ENCODE results near the gene IFNL1. TPM values are rescaled to one million over a fixed set of nuclear protein-coding genes. Genes with fewer than 3 reads are reported as not detected.

The IFNL1 gene
- total RNA-seq, 1 donor from 2014 or later: not detected

DNA sequence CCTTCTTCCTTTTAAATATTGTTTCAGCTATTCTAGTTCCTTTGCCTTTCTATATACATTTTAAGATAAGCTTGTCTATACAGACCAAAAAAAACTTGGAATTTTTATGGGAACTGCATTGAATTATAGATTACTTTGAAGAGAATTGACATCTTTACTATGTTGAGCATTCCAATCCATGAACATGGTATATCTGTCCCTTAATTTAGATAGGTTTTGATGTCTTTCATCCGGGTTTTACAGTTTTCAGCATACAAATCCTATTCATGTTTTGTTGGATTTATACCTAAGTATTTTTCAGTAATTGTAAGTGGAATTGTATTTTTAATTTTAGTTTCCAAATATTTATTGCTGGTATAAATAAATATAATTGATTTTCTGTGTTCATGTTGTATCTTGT lies 12.2 kb upstream of the IFNL1 start:
- Histone ChIP-seq H3K27me3 (ENCODE audit: control insufficient read depth, insufficient read depth, low read length) (no peaks in the 10 kb centered on the region), H3K4me3 (ENCODE audit: low read depth, low read length) (no peak overlapping the region), H3K36me3 (ENCODE audit: control insufficient read depth, insufficient read depth, low read length) (no peaks in the 10 kb centered on the region)
- TF ChIP-seq, protein P1, sequence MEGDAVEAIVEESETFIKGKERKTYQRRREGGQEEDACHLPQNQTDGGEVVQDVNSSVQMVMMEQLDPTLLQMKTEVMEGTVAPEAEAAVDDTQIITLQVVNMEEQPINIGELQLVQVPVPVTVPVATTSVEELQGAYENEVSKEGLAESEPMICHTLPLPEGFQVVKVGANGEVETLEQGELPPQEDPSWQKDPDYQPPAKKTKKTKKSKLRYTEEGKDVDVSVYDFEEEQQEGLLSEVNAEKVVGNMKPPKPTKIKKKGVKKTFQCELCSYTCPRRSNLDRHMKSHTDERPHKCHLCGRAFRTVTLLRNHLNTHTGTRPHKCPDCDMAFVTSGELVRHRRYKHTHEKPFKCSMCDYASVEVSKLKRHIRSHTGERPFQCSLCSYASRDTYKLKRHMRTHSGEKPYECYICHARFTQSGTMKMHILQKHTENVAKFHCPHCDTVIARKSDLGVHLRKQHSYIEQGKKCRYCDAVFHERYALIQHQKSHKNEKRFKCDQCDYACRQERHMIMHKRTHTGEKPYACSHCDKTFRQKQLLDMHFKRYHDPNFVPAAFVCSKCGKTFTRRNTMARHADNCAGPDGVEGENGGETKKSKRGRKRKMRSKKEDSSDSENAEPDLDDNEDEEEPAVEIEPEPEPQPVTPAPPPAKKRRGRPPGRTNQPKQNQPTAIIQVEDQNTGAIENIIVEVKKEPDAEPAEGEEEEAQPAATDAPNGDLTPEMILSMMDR (IDR thresholded peaks at IDR 0.05; ENCODE audit: insufficient read depth, low read length, poor library complexity, severe bottlenecking): no peak
- no peak for DNase-seq (ENCODE audit: low read depth)

DNA sequence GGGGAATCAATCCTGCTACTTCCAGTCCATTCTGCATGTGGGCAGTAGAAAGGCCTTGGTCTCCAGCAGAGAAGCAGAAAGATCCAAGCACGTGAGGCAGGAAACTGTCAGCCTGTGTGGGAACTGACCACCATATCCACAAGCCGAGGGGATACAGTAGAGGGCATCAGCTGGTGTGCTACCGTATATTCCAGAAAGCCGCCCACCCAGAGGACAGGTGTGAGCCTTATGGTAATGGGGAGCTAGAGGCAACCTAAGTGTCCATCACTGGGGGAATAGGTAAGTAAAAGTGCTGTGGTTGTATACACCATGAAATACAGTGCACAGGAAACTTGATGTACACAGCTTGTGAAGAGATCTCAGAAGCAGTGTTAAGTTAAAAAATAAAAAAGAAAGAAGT lies 2.8 kb upstream of the IFNL1 start:
- TF ChIP-seq, protein P1 (IDR thresholded peaks at IDR 0.05; ENCODE audit: insufficient read depth, low read length, poor library complexity, severe bottlenecking): no peak
- H3K27me3 ChIP-seq (ENCODE audit: control insufficient read depth, insufficient read depth, low read length): peaks cover 14% of the 10 kb centered on the region
- DNase-seq (ENCODE audit: low read depth): no peak
- H3K36me3 ChIP-seq (ENCODE audit: control insufficient read depth, insufficient read depth, low read length): no peaks in the 10 kb centered on the region
- no peak overlapping the region for H3K4me3 ChIP-seq (ENCODE audit: low read depth, low read length)

DNA sequence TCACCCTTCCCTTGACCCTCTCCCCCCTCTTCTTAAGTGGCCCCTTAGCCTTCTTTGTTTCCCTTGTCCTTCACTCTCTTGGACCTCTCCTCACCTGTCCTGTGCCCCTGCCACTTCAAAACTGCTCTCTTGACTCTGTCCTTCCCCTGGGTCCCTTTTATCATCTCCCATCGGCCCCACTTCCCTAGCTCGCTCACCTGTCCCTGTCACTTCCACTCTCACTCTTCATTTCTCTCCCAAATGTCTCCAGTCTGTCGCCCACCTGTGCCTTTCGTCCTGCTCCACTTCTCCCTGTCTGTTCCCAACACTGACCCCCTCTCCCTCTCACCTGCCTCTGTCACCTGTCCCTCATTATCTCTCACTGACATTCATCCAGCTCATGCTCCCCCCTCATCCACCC lies 699 bp downstream of the IFNL1 start:
- TF ChIP-seq, protein P1 (IDR thresholded peaks at IDR 0.05; ENCODE audit: insufficient read depth, low read length, poor library complexity, severe bottlenecking): no peak
- peaks cover 7% of the 10 kb centered on the region for H3K27me3 ChIP-seq (ENCODE audit: control insufficient read depth, insufficient read depth, low read length)
- H3K4me3 ChIP-seq (ENCODE audit: low read depth, low read length): no peak overlapping the region
- no peaks in the 10 kb centered on the region for H3K36me3 ChIP-seq (ENCODE audit: control insufficient read depth, insufficient read depth, low read length)
- no peak for DNase-seq (ENCODE audit: low read depth)

DNA sequence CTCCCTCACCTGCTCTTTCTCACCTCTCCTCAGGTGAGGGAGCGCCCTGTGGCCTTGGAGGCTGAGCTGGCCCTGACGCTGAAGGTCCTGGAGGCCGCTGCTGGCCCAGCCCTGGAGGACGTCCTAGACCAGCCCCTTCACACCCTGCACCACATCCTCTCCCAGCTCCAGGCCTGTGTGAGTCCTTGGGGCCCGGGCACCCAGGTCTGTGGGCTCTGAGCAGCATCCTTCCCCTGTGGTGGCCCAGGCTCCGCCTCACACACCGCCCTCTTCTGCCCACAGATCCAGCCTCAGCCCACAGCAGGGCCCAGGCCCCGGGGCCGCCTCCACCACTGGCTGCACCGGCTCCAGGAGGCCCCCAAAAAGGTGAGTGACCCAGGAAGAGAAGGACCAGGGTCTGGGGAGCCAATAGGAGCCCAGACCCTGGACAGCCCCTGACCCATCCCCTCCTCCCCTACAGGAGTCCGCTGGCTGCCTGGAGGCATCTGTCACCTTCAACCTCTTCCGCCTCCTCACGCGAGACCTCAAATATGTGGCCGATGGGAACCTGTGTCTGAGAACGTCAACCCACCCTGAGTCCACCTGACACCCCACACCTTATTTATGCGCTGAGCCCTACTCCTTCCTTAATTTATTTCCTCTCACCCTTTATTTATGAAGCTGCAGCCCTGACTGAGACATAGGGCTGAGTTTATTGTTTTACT lies 1.9 kb downstream of the IFNL1 start:
- H3K27me3 ChIP-seq (ENCODE audit: control insufficient read depth, insufficient read depth, low read length): peaks cover 9% of the 10 kb centered on the region
- TF ChIP-seq, protein P1 (IDR thresholded peaks at IDR 0.05; ENCODE audit: insufficient read depth, low read length, poor library complexity, severe bottlenecking): no peak
- H3K36me3 ChIP-seq (ENCODE audit: control insufficient read depth, insufficient read depth, low read length): no peaks in the 10 kb centered on the region
- H3K4me3 ChIP-seq (ENCODE audit: low read depth, low read length): no peak overlapping the region
- no peak for DNase-seq (ENCODE audit: low read depth)

DNA sequence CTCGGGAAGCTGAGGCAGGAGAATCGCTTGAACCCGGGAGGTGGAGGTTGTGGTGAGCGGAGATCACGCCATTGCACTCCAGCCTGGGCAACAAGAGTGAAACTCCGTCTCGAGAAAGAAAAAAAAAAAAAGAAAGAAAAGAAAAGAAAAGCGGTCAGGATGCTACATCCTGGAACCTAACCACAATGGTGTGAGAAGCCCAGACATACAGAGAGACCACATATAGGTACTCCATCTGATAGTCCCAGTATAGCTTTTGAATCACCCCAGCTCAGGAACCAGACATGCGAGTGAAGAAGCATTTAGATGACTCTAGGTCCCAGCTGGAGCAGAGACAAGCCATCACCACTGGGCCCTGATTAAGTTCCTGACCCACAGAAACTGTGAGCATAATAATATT lies 3.2 kb downstream of the IFNL1 start:
- Histone ChIP-seq H3K36me3 (ENCODE audit: control insufficient read depth, insufficient read depth, low read length) (no peaks in the 10 kb centered on the region), H3K4me3 (ENCODE audit: low read depth, low read length) (no peak overlapping the region), H3K27me3 (ENCODE audit: control insufficient read depth, insufficient read depth, low read length) (peaks cover 12% of the 10 kb centered on the region)
- TF ChIP-seq, protein P1 (IDR thresholded peaks at IDR 0.05; ENCODE audit: insufficient read depth, low read length, poor library complexity, severe bottlenecking): no peak
- no peak for DNase-seq (ENCODE audit: low read depth)

DNA sequence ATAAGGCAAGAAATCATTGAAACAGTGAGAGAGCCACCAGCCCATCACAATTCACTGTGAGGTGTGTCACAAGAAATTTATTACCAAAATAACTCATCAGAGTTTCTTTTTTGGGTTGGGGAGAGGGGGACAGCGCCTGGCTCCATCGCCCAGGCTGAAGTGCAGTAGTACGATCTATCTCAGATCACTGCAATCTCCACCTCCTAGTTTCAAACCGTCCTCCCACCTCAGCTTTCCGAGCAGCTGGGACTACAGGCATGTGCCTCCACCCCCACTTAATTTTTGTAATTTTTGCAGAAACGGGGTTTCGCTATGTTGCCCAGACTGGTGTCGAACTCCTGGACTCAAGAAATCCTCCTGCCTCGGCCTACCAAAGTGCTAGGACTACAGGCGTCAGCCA lies 3.6 kb downstream of the IFNL1 start:
- Histone ChIP-seq H3K4me3 (ENCODE audit: low read depth, low read length) (no peak overlapping the region), H3K27me3 (ENCODE audit: control insufficient read depth, insufficient read depth, low read length) (peaks cover 16% of the 10 kb centered on the region), H3K36me3 (ENCODE audit: control insufficient read depth, insufficient read depth, low read length) (no peaks in the 10 kb centered on the region)
- DNase-seq (ENCODE audit: low read depth): no peak
- TF ChIP-seq, protein P1 (IDR thresholded peaks at IDR 0.05; ENCODE audit: insufficient read depth, low read length, poor library complexity, severe bottlenecking): no peak
